Fibroblast of pulmonary artery (primary cell): ENCODE results near the gene MEGF6.

Experiments used
- DNase-seq: peaks from one replicate; pipeline ENCODE4 v3.0.0-alpha.2; 2010; ENCODE audit warnings: low read depth
- H3K4me3 ChIP-seq: replicated peaks from 2 replicates; pipeline ENCODE4 v1.5.1; 2011; ENCODE audit warnings: low read depth, mild to moderate bottlenecking, control low read depth, low read length, moderate library complexity
- CTCF ChIP-seq: IDR thresholded peaks from 2 replicates; pipeline ENCODE4 v1.5.1; 2011; ENCODE audit warnings: mild to moderate bottlenecking, control low read depth, low read length, inconsistent platforms; ENCODE audit errors: missing control alignments

MEGF6 gene

DNA sequence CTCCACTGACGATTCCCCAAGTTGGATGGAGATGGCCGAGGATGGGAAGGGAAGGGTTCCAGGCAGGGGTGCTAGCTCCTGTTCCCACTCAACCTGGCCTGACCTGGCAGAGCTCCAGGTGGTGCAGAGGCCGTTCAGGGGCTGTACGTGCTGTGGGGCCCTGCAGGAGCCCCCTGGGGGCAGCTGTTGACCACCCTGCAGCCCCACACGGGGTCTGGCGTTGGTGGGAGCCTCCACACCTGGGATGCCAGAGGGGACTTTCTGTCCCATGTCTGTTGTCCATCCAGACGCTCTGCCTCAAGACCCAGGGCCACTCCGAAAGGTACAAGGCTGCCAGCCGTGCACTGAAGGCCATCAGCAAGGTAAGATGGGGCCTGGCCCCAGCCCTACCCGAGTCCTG is 136.9 kb downstream of the MEGF6 start:
- no peak for TF ChIP-seq CTCF
- no peak overlapping the region for H3K4me3 ChIP-seq
- DNase-seq = no peak

GRCh38 chr1:3474016-3474415 is 137.3 kb downstream of the MEGF6 start:
- no peak for TF ChIP-seq CTCF
- DNase-seq = no peak
- no peak overlapping the region for H3K4me3 ChIP-seq

DNA sequence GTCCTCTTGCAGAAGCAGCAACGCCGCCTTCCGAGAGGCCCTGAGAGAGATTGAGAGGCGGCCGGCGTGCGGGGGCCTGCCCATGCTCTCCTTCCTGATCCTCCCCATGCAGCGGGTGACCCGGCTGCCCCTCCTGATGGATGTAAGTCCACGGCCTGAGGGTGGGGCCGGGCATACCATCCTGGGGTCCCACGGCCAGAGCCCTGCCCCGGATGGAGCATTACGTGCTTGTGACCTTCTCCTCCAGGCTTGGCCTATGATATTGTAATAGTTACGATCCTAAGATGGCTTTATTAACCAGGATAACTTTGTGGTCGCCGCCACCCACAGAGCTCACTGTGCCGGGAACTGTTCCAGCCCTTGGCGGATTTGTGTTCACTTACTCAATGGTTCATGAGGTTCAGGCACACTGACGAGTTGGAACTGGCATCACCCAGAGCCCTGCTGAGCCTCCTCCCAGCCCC is 137.9 kb downstream of the MEGF6 start:
- DNase-seq = peak; percentile 46
- no peak for TF ChIP-seq CTCF
- no peak overlapping the region for H3K4me3 ChIP-seq

- DNase-seq = no peak
- TF ChIP-seq CTCF = no peak
- no peak overlapping the region for H3K4me3 ChIP-seq
Observed at GRCh38 chr1:3472906-3473305, 138.4 kb downstream of the MEGF6 start.

GRCh38 chr1:3472088-3472850 is 139.0 kb downstream of the MEGF6 start:
- no peak for TF ChIP-seq CTCF
- DNase-seq = no peak
- no peak overlapping the region for H3K4me3 ChIP-seq

GRCh38 chr1:3471356-3472087 is 139.8 kb downstream of the MEGF6 start:
- DNase-seq = peak; percentile 64
- peak; percentile 47 for TF ChIP-seq CTCF
- no peak overlapping the region for H3K4me3 ChIP-seq
